ENCODE data around the gene FSTL3.
"Not testable (repeated sequence)": the region's sequence is repeated elsewhere in the genome, so short reads cannot be mapped to it uniquely, and the experiment has no call there.

Gene FSTL3

GRCh38 chr19:658916-659839, 17.0 kb upstream of the FSTL3 start:
- in situ Hi-C loops (cut with MboI; ENCODE audit: low pct_unique_long_range_greater_than_20kb, low sequenced_read_pairs), result no loop called here
- no peak for DNase-seq

DNA sequence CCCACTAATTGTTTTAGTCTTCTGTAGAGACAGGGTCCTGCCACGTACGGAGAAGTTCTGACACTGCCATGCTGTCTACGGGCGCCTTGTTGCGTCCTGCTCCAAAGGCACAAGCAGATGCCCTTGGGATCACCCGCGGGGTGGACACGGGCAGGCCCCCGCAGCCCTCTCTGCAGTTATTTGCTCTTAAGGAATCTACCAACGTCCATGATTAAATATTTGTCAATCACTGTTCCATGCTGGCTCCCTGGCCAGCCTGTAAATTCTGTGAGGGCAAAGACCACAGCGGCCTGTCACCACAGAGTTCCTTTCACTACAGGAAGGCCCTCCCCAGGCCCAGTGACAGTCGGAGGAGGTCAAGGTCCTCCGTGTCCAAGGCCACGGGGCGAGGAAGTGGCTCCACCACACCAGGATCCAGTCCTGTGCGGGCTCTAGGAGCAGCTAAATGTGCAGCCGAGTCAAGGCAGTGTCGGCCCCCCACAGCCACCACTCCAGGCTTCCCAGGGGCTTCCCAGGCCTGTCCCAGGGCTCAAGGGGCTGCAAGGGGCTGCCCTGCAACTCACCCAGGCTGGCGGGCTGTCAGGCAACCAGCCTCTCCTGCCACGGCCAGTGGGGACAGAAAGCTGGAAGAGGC, 15.3 kb upstream of the FSTL3 start:
- in situ Hi-C loops (cut with MboI; ENCODE audit: low pct_unique_long_range_greater_than_20kb, low sequenced_read_pairs), result no loop called here
- no peak for DNase-seq

- in situ Hi-C loops (cut with MboI; ENCODE audit: low pct_unique_long_range_greater_than_20kb, low sequenced_read_pairs), result no loop called here
- peak; percentile 64 for DNase-seq
Measured at GRCh38 chr19:661427-662196, 14.6 kb upstream of the FSTL3 start.

GRCh38 chr19:662207-662961, 13.8 kb upstream of the FSTL3 start:
- peak; percentile 61 for DNase-seq
- in situ Hi-C loops (cut with MboI; ENCODE audit: low pct_unique_long_range_greater_than_20kb, low sequenced_read_pairs), result no loop called here

- DNase-seq, result peak; percentile 83
- in situ Hi-C loops (cut with MboI; ENCODE audit: low pct_unique_long_range_greater_than_20kb, low sequenced_read_pairs), result no loop called here
Measured at GRCh38 chr19:662962-663681, 13.1 kb upstream of the FSTL3 start, which contains the start of gene RNF126. Gene RNF126 (minus strand): TSS chr19:663214. CDS start chr19:663121, 93 bp downstream.

- in situ Hi-C loops (cut with MboI; ENCODE audit: low pct_unique_long_range_greater_than_20kb, low sequenced_read_pairs), result no loop called here
- no peak for DNase-seq
Measured at GRCh38 chr19:663682-664117, 12.5 kb upstream of the FSTL3 start.

- DNase-seq, result peak; percentile 93
- in situ Hi-C loops (cut with MboI; ENCODE audit: low pct_unique_long_range_greater_than_20kb, low sequenced_read_pairs), result no loop called here
Measured at GRCh38 chr19:664913-665443, 11.2 kb upstream of the FSTL3 start.

DNA sequence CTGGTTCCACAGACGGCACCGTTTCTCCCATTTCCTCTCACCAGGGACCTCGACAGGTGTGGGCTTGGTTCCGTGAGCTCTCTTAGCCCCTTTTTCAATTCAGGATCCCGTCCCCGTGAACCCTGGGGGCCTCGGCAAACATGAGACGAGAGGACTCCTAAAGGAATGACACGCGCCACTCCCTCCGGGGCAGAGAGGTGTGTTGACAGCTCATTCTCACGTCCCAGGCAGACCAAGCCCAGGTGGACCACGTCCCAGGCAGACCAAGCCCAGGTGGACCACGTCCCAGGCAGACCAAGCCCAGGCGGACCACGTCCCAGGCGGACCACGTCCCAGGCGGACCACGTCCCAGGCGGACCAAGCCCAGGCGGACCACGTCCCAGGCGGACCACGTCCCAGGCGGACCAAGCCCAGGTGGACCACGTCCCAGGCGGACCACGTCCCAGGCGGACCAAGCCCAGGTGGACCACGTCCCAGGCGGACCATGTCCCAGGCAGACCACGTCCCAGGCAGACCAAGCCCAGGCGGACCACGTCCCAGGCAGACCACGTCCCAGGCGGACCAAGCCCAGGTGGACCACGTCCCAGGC, 9.1 kb upstream of the FSTL3 start:
- in situ Hi-C loops (cut with MboI; ENCODE audit: low pct_unique_long_range_greater_than_20kb, low sequenced_read_pairs); DNase-seq: not testable (repeated sequence)

DNA sequence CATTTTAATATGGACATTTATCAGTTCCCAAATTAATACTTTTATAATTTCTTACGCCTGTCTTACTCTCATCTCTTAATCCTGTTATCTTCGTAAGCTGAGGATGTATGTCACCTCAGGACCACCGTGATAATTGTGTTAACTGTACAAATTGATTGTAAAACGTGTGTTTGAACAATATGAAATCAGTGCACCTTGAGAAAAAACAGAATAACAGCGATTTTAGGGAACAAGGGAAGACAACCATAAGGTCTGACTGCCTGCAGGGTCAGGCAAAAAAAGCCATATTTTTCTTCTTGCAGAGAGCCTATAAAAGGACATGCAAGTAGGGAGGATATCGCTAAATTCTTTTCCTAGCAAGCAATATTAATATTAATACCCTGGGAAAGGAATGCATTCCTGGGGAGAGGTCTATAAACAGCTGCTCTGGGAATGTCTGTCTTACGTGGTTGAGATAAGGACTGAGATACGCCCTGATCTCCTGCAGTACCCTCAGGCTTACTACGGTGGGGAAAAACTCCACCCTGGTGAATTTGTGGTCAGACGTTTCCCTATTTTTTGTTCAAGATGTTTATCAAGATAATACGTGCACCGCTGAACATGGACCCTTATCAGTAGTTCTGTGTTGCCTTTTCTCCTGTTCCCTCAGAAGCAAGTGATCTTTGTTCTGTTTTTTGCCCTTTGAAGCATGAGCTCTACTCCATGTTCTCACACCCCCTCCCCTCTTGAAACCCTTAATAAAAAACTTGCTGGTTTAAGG, 7.3 kb upstream of the FSTL3 start:
- peak; percentile 96 for DNase-seq
- in situ Hi-C loops (cut with MboI; ENCODE audit: low pct_unique_long_range_greater_than_20kb, low sequenced_read_pairs), result not testable (repeated sequence)

DNA sequence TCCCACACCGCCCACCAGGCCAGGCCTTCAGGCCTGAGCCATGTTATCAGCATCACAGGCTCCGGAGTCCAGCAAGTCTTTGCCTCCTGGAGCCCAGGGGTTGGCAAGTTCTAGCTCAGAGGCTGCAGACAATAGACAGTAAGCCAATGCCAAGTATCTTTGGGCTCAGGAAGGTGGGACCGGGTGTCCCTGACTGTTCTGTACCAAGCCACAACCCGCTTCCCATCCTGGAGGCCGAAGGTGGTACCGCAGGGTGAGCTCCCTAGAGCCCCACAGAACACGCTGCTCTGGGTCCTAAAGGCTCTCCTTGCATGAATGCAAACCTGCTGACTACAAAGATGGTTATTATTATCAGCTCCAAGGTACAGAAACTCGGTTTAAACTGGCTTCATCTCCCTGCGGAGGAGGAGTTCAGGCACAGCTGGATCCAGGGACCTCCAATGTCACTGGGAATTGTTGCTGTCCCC, 5.5 kb upstream of the FSTL3 start:
- peak; percentile 24 for DNase-seq
- in situ Hi-C loops (cut with MboI; ENCODE audit: low pct_unique_long_range_greater_than_20kb, low sequenced_read_pairs), result no loop called here

GRCh38 chr19:674282-675151, 1.7 kb upstream of the FSTL3 start:
- in situ Hi-C loops (cut with MboI; ENCODE audit: low pct_unique_long_range_greater_than_20kb, low sequenced_read_pairs), result no loop called here
- DNase-seq, result no peak

- no peak for DNase-seq
- in situ Hi-C loops (cut with MboI; ENCODE audit: low pct_unique_long_range_greater_than_20kb, low sequenced_read_pairs), result no loop called here
Measured at GRCh38 chr19:676007-676338, 219 bp upstream of the FSTL3 start.

DNA sequence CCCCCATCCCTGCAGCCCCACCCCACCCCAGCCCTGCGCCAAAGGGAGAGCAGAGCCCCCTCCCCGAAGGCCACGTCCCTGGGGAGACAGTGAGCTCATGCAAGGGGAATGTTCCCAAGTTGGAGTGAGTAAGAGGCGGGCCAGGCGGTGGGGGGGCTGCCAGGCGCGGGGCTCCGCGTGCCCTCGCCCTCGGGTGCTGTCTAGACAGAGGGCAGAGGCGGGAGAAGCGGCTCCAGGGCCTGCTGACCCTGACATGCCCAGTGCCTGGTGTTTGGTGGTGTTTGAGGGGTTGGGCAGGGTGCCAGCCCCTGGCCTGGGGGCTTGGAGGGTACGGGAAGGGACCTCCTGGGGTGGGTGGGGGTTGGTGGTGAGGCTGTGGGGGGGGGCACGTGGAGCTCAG, 1.0 kb downstream of the FSTL3 start:
- no peak for DNase-seq
- in situ Hi-C loops (cut with MboI; ENCODE audit: low pct_unique_long_range_greater_than_20kb, low sequenced_read_pairs), result no loop called here

GRCh38 chr19:677601-678436, 1.6 kb downstream of the FSTL3 start:
- in situ Hi-C loops (cut with MboI; ENCODE audit: low pct_unique_long_range_greater_than_20kb, low sequenced_read_pairs), result no loop called here
- DNase-seq, result no peak

- no peak for DNase-seq
- in situ Hi-C loops (cut with MboI; ENCODE audit: low pct_unique_long_range_greater_than_20kb, low sequenced_read_pairs), result no loop called here
Measured at GRCh38 chr19:678791-679388, 2.7 kb downstream of the FSTL3 start.

All from KBM-7 (cell line).